Forelimb muscle (tissue), 1 donor: ENCODE data around the gene PNMA8B. TPM values are rescaled to one million over a fixed set of nuclear protein-coding genes. Genes with fewer than 3 reads are reported as not detected.
"Not testable (repeated sequence)": the region's sequence is repeated elsewhere in the genome, so short reads cannot be mapped to it uniquely, and the experiment has no call there.

Source experiments
- DNase-seq: peaks from one replicate; pipeline ENCODE4 v3.0.0-alpha.2; 2013; ENCODE audit warnings: low read depth
- polyA plus RNA-seq: library from polyadenylated mRNA; unstranded; fragments of 120-200 nt; gene quantifications from one replicate; pipeline ENCODE4 v1.2.1, GENCODE V29; 2013; ENCODE audit not compliant: insufficient read length

Gene PNMA8B
- polyA plus RNA-seq, 1 donor: 2.5 TPM

DNA sequence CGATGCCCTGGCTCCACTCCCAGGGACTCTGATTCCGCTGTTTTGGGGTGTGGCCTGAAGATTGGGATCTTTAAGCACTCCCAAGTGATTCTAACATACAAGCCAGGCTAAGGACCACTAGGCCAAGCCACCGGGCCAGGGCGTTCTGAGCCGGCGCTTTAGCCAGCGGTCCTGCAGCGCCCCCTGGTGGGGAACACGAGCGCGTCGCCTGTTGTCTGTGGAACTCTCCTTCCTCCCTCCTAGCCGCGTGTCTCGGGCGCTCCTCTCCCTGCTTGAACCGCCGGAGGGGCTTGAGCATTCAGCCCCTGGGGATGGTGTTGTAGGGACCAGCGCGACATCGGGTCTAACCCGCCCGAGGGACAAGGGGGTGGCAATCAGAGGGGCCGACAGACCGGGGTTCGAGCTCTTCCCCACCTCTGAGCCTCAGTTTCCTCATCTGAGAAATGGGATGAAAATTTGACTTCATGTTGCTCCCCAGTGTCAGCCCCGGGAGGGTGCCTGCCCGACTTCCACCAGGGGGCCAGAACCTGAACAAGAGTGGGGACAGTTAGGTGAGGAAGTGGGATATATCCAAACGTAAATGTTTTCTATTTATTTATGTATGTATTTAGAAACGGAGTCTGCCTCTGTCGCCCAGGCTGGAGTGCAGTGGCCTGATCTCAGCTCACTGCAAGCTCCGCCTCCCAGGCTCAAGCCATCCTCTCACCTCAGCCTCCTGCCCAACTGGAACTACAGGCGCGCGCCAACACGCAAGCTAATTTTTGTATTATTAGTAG lies 18.0 kb upstream of the PNMA8B start:
- no peak for DNase-seq

DNA sequence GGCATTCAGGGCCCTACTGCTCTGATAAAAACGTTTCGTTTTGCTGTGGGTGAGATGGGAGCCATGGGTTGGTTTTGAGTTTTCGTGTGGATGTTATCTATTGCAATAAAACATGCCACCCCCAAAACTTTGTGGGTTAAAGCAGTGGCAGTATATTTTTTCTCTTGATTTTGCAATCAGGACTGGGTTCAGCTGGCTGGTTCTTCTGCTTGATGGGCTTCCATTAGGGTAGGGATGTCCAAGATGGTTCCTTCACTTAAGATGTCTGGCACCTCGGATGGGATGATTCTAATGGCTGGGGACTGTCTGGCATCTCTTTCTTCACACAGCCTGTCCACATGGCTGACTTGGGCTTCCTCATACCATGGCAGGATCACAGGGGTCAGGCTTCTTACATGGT lies 15.6 kb upstream of the PNMA8B start:
- DNase-seq: no peak

DNA sequence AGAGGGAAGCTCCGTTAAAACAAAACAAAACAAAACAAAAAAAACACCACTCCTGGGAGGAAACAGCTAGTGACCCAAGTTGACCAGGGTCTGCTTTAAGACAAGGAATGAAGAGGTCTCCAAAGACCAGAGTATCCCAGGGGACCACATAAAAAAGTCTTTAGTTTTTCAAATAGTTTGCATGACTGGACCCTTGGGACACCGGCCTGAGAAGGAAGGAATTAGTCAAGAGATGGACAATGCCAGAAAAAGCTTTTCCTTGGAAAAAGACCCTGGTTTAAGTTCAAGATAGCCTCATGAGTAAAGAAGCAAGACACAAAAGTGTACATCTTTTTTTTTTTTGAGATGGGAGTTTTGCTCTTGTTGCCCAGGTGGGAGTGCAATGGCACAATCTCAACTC lies 12.5 kb upstream of the PNMA8B start:
- no peak for DNase-seq

DNA sequence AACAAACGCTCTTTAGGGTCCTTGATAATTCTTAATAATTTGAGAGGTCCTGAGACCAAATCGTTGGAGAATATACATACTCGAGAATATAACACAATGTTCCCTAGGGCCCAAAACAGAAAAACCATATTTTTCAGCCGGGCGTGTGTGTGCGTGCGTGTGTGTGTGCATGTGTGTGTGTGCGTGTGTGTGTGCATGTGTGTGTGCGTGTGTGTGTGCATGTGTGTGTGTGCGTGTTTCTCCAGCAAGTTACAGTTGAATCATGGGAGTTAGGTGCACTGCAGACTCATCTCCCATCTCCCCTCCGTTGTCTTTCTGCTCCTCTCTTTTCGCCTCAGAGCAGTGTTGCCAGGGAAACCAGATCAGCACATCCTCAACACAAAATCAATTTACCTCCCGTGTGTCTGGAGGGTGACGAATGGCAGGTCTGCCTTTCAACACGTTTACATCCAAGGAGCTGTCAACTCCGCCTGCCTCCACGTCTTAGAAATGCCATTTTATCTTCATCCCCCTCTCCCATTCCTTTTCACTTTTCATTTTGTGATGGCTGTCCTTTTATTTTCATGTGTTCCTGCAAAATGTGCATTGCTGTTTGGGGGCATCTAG lies 8.3 kb upstream of the PNMA8B start:
- no peak for DNase-seq

DNA sequence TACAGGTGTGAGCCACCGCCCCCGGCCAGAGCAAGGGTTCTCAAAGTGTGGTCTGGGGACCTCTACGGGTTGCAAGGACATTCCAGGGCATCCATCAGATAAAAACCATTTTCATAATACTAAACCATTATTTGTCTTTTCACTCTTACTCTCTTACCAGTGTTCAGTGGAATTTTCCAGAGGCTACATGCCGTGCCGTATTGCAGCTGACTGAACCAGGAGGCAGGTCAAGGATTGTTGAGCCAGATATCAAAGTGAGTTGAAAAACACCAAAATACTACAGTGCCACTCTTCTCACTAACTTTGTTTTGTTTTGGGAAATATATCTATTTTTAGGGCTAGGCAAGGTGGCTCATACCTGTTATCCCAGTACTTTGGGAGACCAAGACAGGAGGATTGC lies 7.2 kb upstream of the PNMA8B start:
- no peak for DNase-seq

DNA sequence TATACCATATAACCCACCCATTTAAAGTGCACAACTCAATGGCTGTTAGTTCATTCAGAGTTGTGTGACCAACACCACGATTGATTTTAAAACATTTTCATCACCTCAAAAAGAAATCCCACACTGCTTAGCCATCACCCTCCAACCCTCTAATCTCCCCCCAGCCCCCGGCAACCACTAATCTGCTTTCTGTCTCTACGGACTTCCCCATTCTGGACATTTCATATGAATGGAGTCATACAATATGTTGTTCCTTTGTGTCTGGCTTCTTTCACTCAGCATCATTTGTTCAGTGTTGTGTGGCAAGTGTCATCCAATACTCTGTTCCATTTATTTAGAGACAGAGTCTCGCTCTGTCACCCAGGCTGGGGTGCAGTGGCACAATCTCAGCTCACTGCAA lies 4.0 kb upstream of the PNMA8B start:
- DNase-seq: no peak

DNA sequence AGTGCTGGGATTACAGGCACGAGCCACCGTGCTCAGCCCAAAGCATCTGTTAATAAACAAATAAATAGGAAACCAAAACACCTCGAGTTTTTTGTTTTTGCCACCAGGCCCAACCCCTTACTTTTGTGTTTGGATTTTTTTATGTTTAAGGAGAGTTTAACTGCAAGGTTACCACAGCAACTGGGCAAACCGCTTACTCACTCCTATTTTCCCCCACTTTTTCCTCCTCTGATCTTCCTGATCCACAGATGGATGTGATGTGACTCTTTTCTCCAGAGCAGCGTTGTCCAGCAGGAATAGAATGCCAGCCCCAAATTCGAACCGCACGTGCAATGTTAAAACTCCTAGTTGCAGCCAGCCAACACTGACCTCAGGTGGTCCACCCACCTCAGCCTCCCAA lies 2.1 kb upstream of the PNMA8B start:
- no peak for DNase-seq

DNA sequence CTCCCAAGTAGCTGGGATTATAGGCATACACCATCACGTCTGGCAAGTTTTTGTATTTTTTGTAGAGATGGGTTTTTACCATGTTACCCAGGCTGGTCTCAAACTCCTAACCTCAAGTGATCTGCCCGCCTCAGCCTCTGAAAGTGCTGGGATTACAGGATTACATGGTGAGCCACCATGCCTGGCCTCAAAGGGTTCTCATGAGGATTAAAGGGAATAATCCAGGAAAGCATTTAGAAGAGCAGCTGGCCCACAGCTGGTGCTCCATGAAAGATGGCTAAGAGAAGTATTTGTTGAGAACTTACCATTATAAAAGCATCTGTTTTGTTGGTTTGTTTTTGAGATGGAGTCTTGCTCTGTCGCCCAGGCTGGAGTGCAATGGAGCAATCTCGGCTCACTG lies 1.2 kb upstream of the PNMA8B start:
- DNase-seq: not testable (repeated sequence)

DNA sequence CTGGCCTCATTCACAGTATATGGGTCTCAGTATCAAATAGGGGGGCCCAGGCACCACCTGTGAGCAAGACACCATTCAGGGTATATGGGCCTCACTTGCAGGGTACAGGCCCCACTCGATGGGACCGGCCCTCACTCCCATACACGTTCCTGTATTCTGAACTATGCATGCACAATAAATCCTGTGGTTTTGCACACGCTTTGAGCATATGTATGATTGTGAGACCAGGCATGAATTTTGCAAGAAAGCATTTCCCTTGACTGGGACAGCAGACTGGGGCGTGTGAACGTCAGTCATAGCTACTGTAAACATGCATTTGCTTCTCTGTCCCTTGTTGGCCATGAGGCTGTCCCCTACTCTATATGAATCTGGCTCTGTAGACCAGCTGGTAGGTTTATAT lies 637 bp upstream of the PNMA8B start:
- no peak for DNase-seq

DNA sequence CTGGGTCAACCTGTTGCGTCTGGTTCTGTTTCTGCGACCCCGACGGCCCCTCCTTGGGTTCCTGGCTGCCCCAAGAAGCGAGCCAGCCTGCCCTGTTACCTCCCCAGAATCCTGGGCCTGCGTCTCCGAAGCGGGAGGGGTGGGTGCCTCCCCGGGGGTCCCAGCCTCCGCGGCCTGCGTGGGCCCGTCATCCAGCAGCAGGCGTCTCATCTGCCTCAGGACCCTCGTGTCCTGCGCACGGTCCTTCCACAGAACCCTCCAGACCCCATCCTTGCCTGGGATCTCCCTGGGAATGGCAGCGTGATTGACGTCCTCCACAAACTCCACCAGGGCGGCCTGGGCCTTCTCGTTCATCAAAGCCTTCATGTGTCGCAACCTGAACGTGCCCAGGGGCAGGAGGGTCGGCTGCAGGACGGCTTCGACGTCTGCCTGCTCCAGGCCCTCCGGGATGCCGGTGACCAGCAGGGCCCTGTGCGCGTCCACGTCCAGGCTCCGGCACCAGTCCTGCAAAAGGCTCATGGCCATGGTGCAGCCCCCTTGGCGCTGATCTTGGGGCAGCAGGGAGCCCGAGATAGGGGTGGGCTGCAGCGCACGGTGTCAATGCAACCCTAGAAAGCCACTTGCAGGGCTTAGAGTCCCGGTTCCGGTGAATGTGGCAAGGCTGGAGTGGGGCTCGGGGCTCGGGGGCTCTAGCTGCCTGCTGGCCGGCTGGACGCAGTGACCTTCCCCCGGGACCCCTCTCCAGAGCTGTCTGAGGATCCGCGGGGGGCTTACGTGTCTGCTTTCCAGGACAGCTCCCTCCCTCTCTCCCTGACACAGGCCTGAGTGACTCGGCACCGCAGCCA lies 504 bp downstream of the PNMA8B start:
- DNase-seq: no peak

DNA sequence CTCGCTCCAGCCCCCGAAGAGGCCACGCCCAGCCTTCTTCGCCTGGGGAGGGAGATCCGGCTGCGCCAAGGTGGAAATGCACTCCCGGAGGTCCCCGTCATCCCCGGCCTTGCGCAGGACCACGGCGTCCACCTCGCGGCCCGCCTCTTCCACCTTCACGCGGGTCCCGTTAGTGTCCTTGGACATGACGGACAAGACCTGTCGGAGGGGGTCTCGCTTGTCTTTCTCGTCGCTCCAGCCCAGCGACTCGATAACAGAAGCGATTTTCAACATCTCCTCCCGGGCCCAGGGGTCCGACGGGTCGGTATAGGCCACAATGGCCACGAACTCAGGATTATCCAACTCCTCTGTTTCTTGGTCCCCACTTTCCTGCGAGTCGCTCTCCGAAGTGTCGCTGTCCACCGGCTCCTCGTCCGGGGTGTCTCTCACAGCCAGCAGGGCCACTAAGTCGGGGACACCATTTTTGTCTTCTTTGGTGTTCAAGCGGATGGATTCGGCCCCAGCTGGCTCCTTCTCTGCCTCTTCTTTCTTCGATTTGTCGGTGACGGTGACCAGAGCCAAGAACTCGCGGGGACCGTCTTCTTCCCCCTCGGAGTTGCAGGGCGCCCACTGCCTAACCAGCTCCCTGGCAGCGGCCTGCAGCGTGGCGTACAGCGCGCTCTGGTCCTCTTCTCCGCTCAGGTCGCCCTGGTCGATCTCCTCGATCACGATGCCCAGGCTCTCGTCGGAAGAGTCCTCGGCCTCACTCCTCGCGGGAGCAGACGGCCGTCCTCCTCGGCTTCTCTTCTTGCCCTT lies 1.3 kb downstream of the PNMA8B start:
- no peak for DNase-seq

DNA sequence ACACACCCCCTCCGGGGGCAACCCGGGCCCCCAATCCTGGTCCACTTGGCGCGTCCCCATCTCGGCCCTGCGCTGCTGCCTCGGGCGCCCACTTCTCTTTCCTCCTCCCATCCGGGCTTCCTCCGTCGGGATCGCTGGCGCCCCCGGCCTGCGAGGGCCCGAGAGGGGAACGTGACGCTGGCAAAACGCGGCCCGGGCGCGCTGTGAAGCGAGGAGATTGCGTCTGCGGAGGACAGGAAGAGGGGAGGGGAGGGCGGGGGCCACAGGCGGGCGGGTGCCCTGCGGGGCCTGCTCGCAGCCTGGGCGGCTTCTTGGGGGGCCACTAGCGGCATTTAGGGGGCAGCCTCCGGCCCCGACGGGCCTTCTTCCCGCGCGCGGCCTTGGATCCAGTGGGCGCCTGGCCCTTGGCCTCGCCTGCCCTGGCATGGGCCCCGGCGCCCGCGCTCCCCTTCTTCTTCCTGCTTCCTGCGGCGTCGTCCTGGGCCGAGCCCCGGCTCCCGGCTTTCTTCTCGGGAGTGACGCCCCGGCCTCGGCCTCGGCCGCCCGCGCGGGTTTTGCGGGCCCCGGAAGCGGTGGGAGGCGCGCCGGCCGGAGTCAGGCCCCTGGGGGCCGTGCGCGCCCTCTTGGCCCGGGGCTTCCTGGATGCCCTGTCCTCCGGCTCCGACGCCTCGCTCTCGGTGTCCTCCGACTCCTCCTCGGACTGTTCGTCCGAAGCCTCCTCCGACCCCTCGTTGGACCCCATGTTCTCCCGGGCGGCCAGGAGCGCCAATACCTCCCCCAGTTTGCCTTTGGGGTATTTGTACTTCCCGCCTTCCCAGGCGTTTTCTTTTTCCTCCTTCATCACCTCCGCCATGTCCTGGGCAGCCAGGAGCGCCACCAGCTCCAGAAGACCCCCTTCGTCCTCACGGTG lies 2.2 kb downstream of the PNMA8B start:
- no peak for DNase-seq

DNA sequence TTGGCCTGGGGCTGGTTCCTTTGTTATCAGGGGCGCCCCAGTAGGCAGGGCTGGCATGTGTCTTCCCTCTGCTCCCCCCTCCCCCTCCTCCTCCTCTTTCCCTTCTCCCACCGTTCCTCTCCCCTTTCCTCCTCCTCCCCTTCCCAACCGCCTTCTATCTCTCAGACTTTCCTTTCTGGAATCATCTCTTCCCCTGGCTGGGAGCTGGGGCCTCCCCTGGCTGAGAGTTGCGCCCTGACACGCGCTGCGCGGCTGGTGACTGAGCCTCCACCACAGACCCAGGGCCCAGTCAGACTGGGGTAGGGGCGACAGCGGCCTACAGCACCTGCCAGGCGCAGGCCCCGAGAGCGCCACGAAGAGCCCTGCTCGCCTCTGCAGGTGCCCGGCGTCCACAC lies 2.8 kb downstream of the PNMA8B start:
- DNase-seq: no peak

DNA sequence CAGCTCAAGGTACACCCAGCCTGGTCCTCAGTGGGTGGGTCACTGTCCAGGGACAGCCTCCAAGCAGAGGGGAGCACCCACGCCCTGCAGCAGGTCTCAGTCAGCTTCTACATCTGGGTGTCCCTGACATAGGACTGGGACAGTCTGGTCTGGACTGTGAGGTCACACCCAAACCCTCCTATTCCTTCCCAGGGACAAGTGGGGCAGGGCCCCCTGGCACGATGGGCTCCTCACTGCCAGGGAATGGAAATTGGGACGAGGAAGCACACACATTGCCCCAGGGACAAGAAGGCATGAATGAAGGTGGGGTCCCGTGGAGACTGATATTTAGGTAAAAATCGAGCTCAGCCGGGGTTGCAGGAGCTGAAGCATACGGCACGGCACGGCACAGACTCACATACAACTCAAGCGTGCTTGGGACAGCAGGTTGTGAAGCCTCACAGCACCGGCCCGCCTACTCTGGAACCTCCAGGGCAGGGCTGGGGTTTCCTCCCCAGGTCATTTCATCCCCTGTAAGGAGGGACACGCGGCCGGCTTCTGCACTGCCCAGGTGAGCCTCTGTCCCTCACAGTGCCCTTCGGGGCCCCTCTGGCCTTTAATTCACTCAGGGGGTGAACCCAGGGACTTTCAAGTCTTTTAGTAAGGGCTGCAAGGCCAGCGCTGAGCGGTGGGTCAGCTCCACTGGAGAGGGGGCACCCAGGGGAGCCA lies 3.5 kb downstream of the PNMA8B start:
- DNase-seq: no peak

DNA sequence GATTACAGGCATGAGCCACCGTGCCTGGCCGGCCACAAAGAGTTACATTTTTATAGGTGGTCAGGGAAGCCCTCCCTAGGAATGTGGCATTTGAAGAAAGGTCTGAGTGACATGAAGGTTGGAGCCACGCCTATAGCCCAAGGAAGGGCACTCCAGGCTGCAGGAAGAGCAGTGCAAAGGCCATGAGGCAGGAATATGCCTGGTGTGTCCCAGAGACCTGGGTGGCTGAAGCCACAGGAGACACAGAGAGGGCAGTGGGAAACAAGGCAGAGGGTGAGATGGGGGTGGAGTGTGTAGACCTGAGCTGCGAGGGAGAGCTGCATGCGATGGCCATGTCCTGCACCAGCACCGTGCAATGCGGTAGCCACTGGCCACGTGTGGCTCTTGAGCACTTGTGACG lies 4.9 kb downstream of the PNMA8B start:
- DNase-seq: no peak

DNA sequence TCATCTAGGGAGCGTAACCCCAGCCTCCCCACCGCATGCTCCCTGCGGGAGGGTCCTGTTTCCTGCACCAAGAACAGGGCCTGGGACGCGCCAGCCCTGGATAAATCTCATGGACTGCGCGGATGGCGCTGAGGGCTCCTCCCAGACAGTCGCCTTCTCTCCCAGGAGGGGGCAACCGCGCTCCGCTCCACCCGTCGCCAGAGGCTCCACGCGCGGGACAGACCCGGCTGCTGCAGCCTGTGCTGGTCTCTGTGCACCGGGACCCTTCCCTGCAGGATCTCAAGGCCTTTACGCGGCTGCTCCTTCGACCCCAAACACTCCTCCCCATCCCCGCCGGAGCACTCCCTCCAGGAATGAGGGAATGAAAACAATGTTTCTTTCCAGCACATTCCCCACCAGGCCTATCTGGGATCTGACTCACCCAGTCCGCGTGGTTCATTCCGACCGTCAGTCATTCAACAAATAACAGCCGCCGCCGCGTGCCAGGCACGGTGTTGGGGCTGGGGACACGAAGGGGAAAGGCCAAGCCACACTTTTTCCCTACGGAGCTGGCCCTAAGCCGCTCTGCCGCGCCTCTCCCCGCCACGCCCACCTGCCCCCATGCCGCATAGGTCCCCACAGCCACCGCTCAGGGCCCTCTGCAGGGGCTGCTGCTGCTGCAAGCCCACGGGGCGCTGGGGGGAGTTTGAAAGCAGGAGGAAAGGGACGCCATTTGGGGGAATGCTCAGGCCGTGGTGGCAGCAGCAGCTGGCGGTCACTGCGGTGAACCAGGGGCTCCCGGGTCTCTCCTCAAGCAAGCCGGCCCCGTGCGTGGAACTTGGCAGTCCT lies 6.0 kb downstream of the PNMA8B start:
- no peak for DNase-seq

DNA sequence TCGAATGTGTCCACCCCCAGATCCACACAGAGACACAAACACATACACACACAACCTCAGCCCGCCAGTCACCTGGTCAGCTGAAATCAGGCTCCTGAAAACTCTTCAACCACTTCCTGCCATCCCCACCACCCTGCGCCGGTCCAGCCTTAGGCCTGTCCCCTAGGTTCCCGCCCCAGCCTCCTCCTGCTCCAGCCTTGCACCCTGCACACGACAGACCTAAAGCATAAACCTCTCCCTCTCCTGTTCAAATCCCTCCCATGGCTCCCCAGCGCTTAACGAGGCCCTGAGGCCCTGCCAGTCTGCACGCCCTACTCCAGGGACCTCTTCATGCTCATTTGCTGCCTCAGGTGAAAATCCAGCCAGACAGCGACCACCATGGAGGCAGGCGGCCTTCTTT lies 7.1 kb downstream of the PNMA8B start:
- DNase-seq: no peak

DNA sequence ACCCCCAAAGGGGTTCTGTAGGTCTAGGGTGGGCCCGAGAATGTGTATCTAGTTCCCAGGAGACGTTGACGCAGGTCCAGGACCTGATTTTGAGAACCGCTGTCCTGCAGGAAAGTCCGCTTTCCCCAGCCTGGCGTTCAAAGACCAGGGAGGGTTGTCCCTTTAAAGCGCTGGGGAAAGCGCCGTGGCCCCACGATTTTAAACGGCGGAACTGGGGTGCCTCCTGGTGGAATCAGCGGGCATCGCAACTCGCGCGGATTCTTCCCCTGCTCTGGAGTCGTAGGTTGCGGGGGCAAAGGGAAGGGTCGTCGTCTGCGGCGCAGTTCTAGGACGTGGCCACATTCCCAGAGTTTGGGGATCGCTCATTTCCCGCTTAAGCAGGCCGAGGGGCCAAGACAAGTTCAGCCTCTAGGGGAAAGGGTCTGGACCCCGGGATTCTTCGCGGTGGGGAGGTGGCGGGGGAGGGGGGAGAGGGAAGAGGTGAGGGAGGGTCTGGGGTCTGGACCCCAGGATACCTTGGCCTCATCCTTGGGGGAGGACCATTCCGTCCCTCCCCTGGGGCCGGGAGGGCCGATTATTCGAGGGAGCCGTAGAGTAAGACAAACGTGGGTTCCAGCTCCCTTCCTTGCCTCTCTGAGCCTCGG lies 7.7 kb downstream of the PNMA8B start:
- DNase-seq: no peak
